Measurements from ENCODE around the gene EXOC4. TPM values are rescaled to one million over a fixed set of nuclear protein-coding genes. Genes with fewer than 3 reads are reported as not detected.

Gene EXOC4
- total RNA-seq, 1 donor from 2014 or later: 103 TPM

- no peak overlapping the region for H3K27ac Mint-ChIP-seq
- no peak overlapping the region for H3K4me3 Mint-ChIP-seq
- CTCF ChIA-PET: no interaction called here
- no peak for ATAC-seq (ENCODE audit: low read depth)
- no peak for DNase-seq
- TF ChIP-seq, protein P1, sequence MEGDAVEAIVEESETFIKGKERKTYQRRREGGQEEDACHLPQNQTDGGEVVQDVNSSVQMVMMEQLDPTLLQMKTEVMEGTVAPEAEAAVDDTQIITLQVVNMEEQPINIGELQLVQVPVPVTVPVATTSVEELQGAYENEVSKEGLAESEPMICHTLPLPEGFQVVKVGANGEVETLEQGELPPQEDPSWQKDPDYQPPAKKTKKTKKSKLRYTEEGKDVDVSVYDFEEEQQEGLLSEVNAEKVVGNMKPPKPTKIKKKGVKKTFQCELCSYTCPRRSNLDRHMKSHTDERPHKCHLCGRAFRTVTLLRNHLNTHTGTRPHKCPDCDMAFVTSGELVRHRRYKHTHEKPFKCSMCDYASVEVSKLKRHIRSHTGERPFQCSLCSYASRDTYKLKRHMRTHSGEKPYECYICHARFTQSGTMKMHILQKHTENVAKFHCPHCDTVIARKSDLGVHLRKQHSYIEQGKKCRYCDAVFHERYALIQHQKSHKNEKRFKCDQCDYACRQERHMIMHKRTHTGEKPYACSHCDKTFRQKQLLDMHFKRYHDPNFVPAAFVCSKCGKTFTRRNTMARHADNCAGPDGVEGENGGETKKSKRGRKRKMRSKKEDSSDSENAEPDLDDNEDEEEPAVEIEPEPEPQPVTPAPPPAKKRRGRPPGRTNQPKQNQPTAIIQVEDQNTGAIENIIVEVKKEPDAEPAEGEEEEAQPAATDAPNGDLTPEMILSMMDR (IDR thresholded peaks at IDR 0.05): no peak
- no peaks in the 10 kb centered on the region for H3K9me3 Mint-ChIP-seq
- POLR2A ChIA-PET: no interaction called here
- H3K4me1 Mint-ChIP-seq: no peaks in the 10 kb centered on the region
- no peaks in the 10 kb centered on the region for H3K36me3 Mint-ChIP-seq (ENCODE audit: low read depth)
- intact Hi-C loops (cut with micrococcal nuclease): no loop called here
- H3K27me3 Mint-ChIP-seq: no peaks in the 10 kb centered on the region
Observed at GRCh38 chr7:133807624-133808492, 555.0 kb downstream of the EXOC4 start.

- Mint-ChIP-seq H3K27ac (no peak overlapping the region), H3K27me3 (no peaks in the 10 kb centered on the region), H3K4me3 (no peak overlapping the region), H3K36me3 (ENCODE audit: low read depth) (no peaks in the 10 kb centered on the region), H3K4me1 (no peaks in the 10 kb centered on the region), H3K9me3 (no peaks in the 10 kb centered on the region)
- intact Hi-C loops (cut with micrococcal nuclease): no loop called here
- TF ChIP-seq, protein P1 (IDR thresholded peaks at IDR 0.05): no peak
- ATAC-seq (ENCODE audit: low read depth) (no peak), DNase-seq (no peak)
- CTCF ChIA-PET: no interaction called here
- POLR2A ChIA-PET: no interaction called here
Observed at GRCh38 chr7:133808493-133808866, 555.6 kb downstream of the EXOC4 start.

- H3K27me3 Mint-ChIP-seq: no peaks in the 10 kb centered on the region
- TF ChIP-seq, protein P1 (IDR thresholded peaks at IDR 0.05): no peak
- DNase-seq: no peak
- no peak overlapping the region for H3K27ac Mint-ChIP-seq
- POLR2A ChIA-PET: no interaction called here
- no peak overlapping the region for H3K4me3 Mint-ChIP-seq
- H3K36me3 Mint-ChIP-seq (ENCODE audit: low read depth): peaks cover 13% of the 10 kb centered on the region
- ATAC-seq (ENCODE audit: low read depth): no peak
- CTCF ChIA-PET: no interaction called here
- intact Hi-C loops (cut with micrococcal nuclease): no loop called here
- H3K4me1 Mint-ChIP-seq: no peaks in the 10 kb centered on the region
- no peaks in the 10 kb centered on the region for H3K9me3 Mint-ChIP-seq
Observed at GRCh38 chr7:133812877-133813276, 560.0 kb downstream of the EXOC4 start.

- Mint-ChIP-seq H3K36me3 (ENCODE audit: low read depth) (peaks cover 33% of the 10 kb centered on the region), H3K27me3 (no peaks in the 10 kb centered on the region), H3K9me3 (no peaks in the 10 kb centered on the region), H3K4me1 (no peaks in the 10 kb centered on the region), H3K27ac (no peak overlapping the region), H3K4me3 (no peak overlapping the region)
- DNase-seq: no peak
- ATAC-seq (ENCODE audit: low read depth): no peak
- TF ChIP-seq, protein P1 (IDR thresholded peaks at IDR 0.05): no peak
- intact Hi-C loops (cut with micrococcal nuclease): no loop called here
- ChIA-PET POLR2A (no interaction called here), CTCF (no interaction called here)
Observed at GRCh38 chr7:133815611-133816210, 562.8 kb downstream of the EXOC4 start.

GRCh38 chr7:133819695-133820094 lies 566.8 kb downstream of the EXOC4 start:
- ChIA-PET POLR2A (no interaction called here), CTCF (no interaction called here)
- intact Hi-C loops (cut with micrococcal nuclease): no loop called here
- H3K27ac Mint-ChIP-seq: no peak overlapping the region
- TF ChIP-seq, protein P1 (IDR thresholded peaks at IDR 0.05): no peak
- ATAC-seq (ENCODE audit: low read depth): no peak
- no peaks in the 10 kb centered on the region for H3K9me3 Mint-ChIP-seq
- no peak for DNase-seq
- no peaks in the 10 kb centered on the region for H3K4me1 Mint-ChIP-seq
- H3K36me3 Mint-ChIP-seq (ENCODE audit: low read depth): peaks cover 49% of the 10 kb centered on the region
- no peak overlapping the region for H3K4me3 Mint-ChIP-seq
- H3K27me3 Mint-ChIP-seq: no peaks in the 10 kb centered on the region

Data from activated B cell treated with CpG ODN at 0.5 μM for 24 hours (primary cell).